GM06990 (cell line): Measurements from ENCODE around the gene ETV1.

Source experiments
- DNase-seq: peaks from one replicate; pipeline ENCODE4 v3.0.0-alpha.2; 2011; ENCODE audit not compliant: insufficient read length; ENCODE audit errors: extremely low read depth
- H3K27me3 ChIP-seq: replicated peaks from 2 replicates; pipeline ENCODE4 v1.6.0; 2011; ENCODE audit warnings: low read length; ENCODE audit not compliant: control insufficient read depth, insufficient read depth
- H3K36me3 ChIP-seq: 2 replicates; pipeline ENCODE4 v1.5.1; 2011; ENCODE audit warnings: low read length; ENCODE audit not compliant: control insufficient read depth, insufficient read depth
- H3K4me3 ChIP-seq: replicated peaks from 2 replicates; pipeline ENCODE4 v1.5.1; 2011; ENCODE audit warnings: low read depth, mild to moderate bottlenecking, control low read depth, low read length
- TF ChIP-seq, protein P1 (sequence below): IDR thresholded peaks from 2 replicates; pipeline ENCODE4 v1.5.1; 2011; ENCODE audit warnings: low read length, control low read depth, mild to moderate bottlenecking, inconsistent platforms; ENCODE audit not compliant: insufficient read depth, poor library complexity, severe bottlenecking

ETV1 gene

GRCh38 chr7:13912715-13913278 is 76.7 kb downstream of the ETV1 start:
- Histone ChIP-seq H3K27me3 (no peaks in the 10 kb centered on the region), H3K36me3 (no peaks in the 10 kb centered on the region), H3K4me3 (no peak overlapping the region)
- DNase-seq, result no peak
- TF ChIP-seq, protein P1, sequence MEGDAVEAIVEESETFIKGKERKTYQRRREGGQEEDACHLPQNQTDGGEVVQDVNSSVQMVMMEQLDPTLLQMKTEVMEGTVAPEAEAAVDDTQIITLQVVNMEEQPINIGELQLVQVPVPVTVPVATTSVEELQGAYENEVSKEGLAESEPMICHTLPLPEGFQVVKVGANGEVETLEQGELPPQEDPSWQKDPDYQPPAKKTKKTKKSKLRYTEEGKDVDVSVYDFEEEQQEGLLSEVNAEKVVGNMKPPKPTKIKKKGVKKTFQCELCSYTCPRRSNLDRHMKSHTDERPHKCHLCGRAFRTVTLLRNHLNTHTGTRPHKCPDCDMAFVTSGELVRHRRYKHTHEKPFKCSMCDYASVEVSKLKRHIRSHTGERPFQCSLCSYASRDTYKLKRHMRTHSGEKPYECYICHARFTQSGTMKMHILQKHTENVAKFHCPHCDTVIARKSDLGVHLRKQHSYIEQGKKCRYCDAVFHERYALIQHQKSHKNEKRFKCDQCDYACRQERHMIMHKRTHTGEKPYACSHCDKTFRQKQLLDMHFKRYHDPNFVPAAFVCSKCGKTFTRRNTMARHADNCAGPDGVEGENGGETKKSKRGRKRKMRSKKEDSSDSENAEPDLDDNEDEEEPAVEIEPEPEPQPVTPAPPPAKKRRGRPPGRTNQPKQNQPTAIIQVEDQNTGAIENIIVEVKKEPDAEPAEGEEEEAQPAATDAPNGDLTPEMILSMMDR, result no peak

DNA sequence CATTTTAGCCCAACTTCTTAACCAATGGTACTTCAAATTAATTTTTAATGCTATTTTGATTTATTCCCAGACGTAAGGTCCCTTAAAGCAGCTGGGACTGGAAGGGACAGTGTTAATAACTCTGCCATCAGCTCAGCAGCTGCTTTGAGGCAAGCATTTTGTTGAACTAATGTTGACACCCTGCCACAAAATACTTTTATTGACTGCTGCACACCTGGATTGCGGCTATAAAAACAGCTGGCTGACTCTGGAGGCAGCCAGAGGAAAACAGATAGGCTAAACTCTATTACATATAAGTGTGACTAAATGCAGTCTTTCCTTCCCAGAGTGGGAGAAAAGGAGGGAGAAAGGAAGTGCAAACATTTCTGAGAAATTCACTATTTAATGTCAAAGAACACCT is 77.6 kb downstream of the ETV1 start:
- no peaks in the 10 kb centered on the region for H3K36me3 ChIP-seq
- no peak for DNase-seq

DNA sequence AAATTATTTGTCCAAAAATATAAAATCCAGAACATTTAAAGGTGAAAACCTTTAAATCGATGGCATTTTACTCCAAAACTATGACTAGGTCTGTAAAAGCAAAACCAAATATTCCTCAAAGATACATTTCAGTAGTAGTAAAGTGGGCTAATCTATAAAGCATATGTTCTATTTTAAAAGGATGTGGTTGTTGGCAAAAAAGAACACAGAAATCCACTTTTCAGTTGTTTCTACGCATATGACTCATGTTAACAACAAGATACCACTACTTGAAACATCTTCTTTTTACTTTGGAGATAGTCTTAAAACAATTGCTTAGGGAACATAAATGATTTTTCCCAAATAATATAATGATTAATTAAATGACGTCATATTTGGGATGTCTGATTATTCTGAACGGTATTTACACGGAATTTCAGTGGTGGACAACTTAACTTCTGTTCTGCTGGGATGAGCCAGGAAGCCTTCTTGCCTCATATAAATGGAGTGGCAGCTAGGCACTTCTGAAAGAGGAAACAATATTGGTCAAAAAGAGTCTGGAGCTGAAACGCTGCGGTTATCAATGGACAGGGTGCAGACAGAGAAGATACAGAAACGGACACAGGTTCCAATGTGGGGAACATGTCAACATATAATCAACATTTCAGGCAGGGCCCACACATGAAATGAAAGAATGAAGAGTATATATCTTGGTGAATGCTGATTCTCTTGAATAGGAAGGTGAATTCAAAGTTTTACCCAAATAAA is 78.5 kb downstream of the ETV1 start:
- Histone ChIP-seq H3K4me3 (no peak overlapping the region), H3K27me3 (no peaks in the 10 kb centered on the region), H3K36me3 (no peaks in the 10 kb centered on the region)
- DNase-seq, result no peak
- TF ChIP-seq, protein P1, result no peak

More for the DNA sequence above, 77.6 kb downstream of the ETV1 start:
- TF ChIP-seq, protein P1, result no peak
- no peak overlapping the region for H3K4me3 ChIP-seq
- no peaks in the 10 kb centered on the region for H3K27me3 ChIP-seq

- TF ChIP-seq, protein P1, result no peak
- Histone ChIP-seq H3K27me3 (no peaks in the 10 kb centered on the region), H3K36me3 (no peaks in the 10 kb centered on the region), H3K4me3 (no peak overlapping the region)
- no peak for DNase-seq
Measured at GRCh38 chr7:13908667-13909397, 80.6 kb downstream of the ETV1 start.

- no peak for DNase-seq
- Histone ChIP-seq H3K4me3 (no peak overlapping the region), H3K27me3 (no peaks in the 10 kb centered on the region), H3K36me3 (no peaks in the 10 kb centered on the region)
- TF ChIP-seq, protein P1, result no peak
Measured at GRCh38 chr7:13907831-13908230, 81.6 kb downstream of the ETV1 start.
